SU-DHL-6 (cell line): ENCODE results near the gene POLQ.

Experiments
- H2AFZ ChIP-seq: fragments of 200-600 bp; sonication (generic); 2 replicates; pipeline ENCODE4 v1.6.1; 2014; ENCODE audit warnings: low read depth, mild to moderate bottlenecking, moderate library complexity, mixed read lengths, antibody characterized with exemption, low read length; ENCODE audit not compliant: severe bottlenecking
- H3F3A ChIP-seq: fragments of 200-600 bp; shearing (Covaris generic); 2 replicates; pipeline ENCODE4 v1.6.0; 2016; ENCODE audit warnings: antibody characterized with exemption, mild to moderate bottlenecking; ENCODE audit not compliant: insufficient read depth
- H3K27ac ChIP-seq: fragments of 200-600 bp; sonication (generic); 2 replicates; pipeline ENCODE4 v1.5.1; 2016; ENCODE audit warnings: low read depth, mild to moderate bottlenecking, low read length, moderate library complexity, mixed read lengths
- H3K27me3 ChIP-seq: fragments of 200-600 bp; sonication (generic), shearing (Covaris generic); 2 replicates; pipeline ENCODE4 v1.6.0; 2014; ENCODE audit warnings: mild to moderate bottlenecking, low read length
- H3K36me3 ChIP-seq: fragments of 200-600 bp; sonication (generic); 2 replicates; pipeline ENCODE4 v1.6.1; 2014; ENCODE audit warnings: mild to moderate bottlenecking, low read length, mixed read lengths
- H3K4me2 ChIP-seq: fragments of 300-600, 200-600 bp; shearing (Covaris generic), sonication (generic); 2 replicates; pipeline ENCODE4 v1.6.0; 2014; ENCODE audit warnings: low read length, low read depth, mild to moderate bottlenecking; ENCODE audit not compliant: poor library complexity, severe bottlenecking
- H3K4me3 ChIP-seq: fragments of 200-600 bp; sonication (generic); 2 replicates; pipeline ENCODE4 v1.5.1; 2014; ENCODE audit warnings: antibody characterized with exemption, low read length, mild to moderate bottlenecking, mixed read lengths; ENCODE audit not compliant: insufficient read depth, poor library complexity, severe bottlenecking
- H3K79me2 ChIP-seq: fragments of 200-600 bp; sonication (generic); 2 replicates; pipeline ENCODE4 v1.6.1; 2014; ENCODE audit warnings: mild to moderate bottlenecking, low read length, moderate library complexity; ENCODE audit not compliant: insufficient read depth
- H3K9ac ChIP-seq: fragments of 200-600 bp; sonication (generic); 2 replicates; pipeline ENCODE4 v1.7.0; 2014; ENCODE audit warnings: mild to moderate bottlenecking, low read length
- H3K9me2 ChIP-seq: fragments of 200-600 bp; sonication (generic); replicated peaks from 2 replicates; pipeline ENCODE4 v1.6.1; 2014; ENCODE audit warnings: low read length; ENCODE audit not compliant: insufficient read depth
- H3K9me3 ChIP-seq: fragments of 200-600 bp; sonication (generic); 2 replicates; pipeline ENCODE4 v1.6.1; 2014; ENCODE audit warnings: low read length, mixed read lengths; ENCODE audit not compliant: insufficient read depth
- H4K20me1 ChIP-seq: fragments of 200-600 bp; sonication (generic); 2 replicates; pipeline ENCODE4 v1.6.1; 2014; ENCODE audit warnings: low read depth, mild to moderate bottlenecking, antibody characterized with exemption, low read length, moderate library complexity, mixed read lengths
- EZH2phosphoT487 ChIP-seq: fragments of 200-600 bp; sonication (generic), shearing (Covaris generic); conservative IDR thresholded peaks from 2 replicates; pipeline ENCODE4 v1.6.1; 2018; ENCODE audit warnings: mild to moderate bottlenecking, antibody characterized with exemption, low read length, moderate library complexity, mixed read lengths
- TF ChIP-seq, protein P1 (sequence below): fragments of 200-600 bp; sonication (generic); IDR thresholded peaks from one replicate; pipeline ENCODE4 v1.5.1; 2017; ENCODE audit warnings: antibody characterized with exemption, mild to moderate bottlenecking, low read length, moderate library complexity; ENCODE audit not compliant: insufficient read depth, poor library complexity, severe bottlenecking

Gene POLQ

DNA sequence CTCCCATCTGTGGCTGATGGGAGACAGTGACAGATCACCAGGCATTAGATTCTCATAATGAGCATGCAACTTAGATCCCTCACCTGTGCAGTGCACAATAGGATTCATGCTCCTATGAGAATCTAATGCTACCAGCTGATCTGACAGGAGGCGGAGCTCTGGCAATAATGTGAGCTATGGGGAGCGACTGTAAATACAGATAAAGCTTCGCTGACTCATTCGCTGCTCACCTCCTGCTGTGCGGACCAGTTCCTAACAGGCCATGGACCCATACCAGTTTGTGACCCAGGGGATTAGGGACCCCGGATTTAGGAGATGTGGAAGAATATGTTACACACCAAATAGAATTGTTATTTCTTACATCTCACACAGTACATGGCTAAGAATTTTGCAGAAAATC, 28.7 kb upstream of the POLQ start:
- Histone ChIP-seq H3K9ac (no peak overlapping the region), H3K79me2 (no peaks in the 10 kb centered on the region), H3F3A (no peaks in the 10 kb centered on the region), H3K27me3 (no peaks in the 10 kb centered on the region), H3K27ac (no peak overlapping the region), H3K36me3 (no peaks in the 10 kb centered on the region), H3K4me2 (no peak overlapping the region), H4K20me1 (no peaks in the 10 kb centered on the region), H3K9me3 (no peaks in the 10 kb centered on the region), H3K9me2 (no peaks in the 10 kb centered on the region), H3K4me3 (no peak overlapping the region), H2AFZ (no peak overlapping the region)
- no peak for TF ChIP-seq EZH2phosphoT487
- TF ChIP-seq, protein P1, sequence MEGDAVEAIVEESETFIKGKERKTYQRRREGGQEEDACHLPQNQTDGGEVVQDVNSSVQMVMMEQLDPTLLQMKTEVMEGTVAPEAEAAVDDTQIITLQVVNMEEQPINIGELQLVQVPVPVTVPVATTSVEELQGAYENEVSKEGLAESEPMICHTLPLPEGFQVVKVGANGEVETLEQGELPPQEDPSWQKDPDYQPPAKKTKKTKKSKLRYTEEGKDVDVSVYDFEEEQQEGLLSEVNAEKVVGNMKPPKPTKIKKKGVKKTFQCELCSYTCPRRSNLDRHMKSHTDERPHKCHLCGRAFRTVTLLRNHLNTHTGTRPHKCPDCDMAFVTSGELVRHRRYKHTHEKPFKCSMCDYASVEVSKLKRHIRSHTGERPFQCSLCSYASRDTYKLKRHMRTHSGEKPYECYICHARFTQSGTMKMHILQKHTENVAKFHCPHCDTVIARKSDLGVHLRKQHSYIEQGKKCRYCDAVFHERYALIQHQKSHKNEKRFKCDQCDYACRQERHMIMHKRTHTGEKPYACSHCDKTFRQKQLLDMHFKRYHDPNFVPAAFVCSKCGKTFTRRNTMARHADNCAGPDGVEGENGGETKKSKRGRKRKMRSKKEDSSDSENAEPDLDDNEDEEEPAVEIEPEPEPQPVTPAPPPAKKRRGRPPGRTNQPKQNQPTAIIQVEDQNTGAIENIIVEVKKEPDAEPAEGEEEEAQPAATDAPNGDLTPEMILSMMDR = no peak

DNA sequence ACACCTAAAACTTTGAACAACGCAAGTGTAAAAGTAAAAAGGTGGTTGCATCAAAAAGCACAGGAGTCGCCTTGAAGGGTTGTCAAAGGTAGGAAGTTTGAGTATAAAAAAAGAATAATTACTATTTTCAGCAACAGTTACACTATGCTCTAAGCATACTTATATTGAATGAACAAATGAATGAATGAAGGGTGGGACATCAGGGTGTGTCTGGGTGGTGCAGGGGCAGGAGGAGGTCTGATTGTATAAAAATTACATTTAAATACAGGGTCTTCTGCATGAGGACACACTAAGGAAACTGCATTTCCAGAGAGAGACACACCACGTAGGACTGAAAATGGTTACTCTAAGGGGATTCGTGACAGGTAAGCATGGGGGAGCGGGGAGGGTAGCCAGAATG, 21.9 kb upstream of the POLQ start, which contains the start of gene ARGFX:
Gene ARGFX (plus strand): TSS at position 301 of the 400 bp plus-strand sequence. CDS start 2,765 bp downstream, outside the sequence.
- no peaks in the 10 kb centered on the region for H3K36me3 ChIP-seq
- H3K4me3 ChIP-seq = no peak within 1 kb of the TSS
- H3K9ac ChIP-seq = no peak within 1 kb of the TSS
- no peaks in the 10 kb centered on the region for H3K79me2 ChIP-seq
- TF ChIP-seq, protein P1 = no peak
- no peak for TF ChIP-seq EZH2phosphoT487
- no peaks in the 10 kb centered on the region for H3F3A ChIP-seq
- no peaks in the 10 kb centered on the region for H3K27me3 ChIP-seq
- no peak within 1 kb of the TSS for H3K27ac ChIP-seq
- H3K4me2 ChIP-seq = no peak within 1 kb of the TSS
- H3K9me3 ChIP-seq = no peaks in the 10 kb centered on the region
- no peak within 1 kb of the TSS for H2AFZ ChIP-seq
- H4K20me1 ChIP-seq = no peaks in the 10 kb centered on the region
- no peaks in the 10 kb centered on the region for H3K9me2 ChIP-seq

DNA sequence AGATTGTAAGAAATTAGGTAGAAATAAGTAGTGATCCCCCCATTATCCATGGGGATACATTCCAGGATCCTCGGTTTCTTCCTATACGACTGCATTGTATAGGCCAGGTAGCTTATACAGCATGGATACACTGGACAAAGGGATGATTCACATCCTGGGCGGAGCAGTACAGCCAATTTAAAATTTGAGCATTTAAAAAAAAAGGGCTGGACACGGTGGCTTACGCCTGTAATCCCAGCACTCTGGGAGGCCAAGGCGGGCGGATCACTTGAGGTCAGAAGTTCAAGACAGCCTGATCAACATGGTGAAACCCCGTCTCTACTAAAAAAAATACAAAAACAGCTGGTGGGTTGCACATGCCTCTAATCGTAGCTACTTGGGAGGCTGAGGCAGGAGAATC, 21.0 kb upstream of the POLQ start:
- Histone ChIP-seq H3K4me3 (no peak overlapping the region), H3F3A (no peaks in the 10 kb centered on the region), H3K9me3 (no peaks in the 10 kb centered on the region), H3K36me3 (no peaks in the 10 kb centered on the region), H3K9ac (no peak overlapping the region), H3K27ac (no peak overlapping the region), H4K20me1 (no peaks in the 10 kb centered on the region), H2AFZ (no peak overlapping the region), H3K79me2 (no peaks in the 10 kb centered on the region), H3K4me2 (no peak overlapping the region), H3K9me2 (no peaks in the 10 kb centered on the region), H3K27me3 (no peaks in the 10 kb centered on the region)
- TF ChIP-seq EZH2phosphoT487 = no peak
- TF ChIP-seq, protein P1 = no peak
